HCT116 (cell line): ENCODE data around the gene DIS3L2. TPM values are rescaled to one million over a fixed set of nuclear protein-coding genes. Genes with fewer than 3 reads are reported as not detected.

ENCODE experiments used
- ATAC-seq: fragments of 200-7000 bp; cut with Tn5 transposase; 2 replicates; pipeline ENCODE4 v1.9.1; 2020; ENCODE audit warnings: mild to moderate bottlenecking, moderate library complexity
- BruUV-seq: library from RNA; stranded (reverse); fragments of 400-500 nt; replicated peaks from 2 replicates; lab custom pipeline; 2021; lab: Mats Ljungman, UMichigan
- CTCF ChIA-PET: fragments of 300-600 bp; sonication (Branson Sonifier 250); formaldehyde crosslinking; loops from one replicate; lab custom pipeline; 2021; ENCODE audit warnings: antibody characterized with exemption; lab: Charles Lee
- POLR2A ChIA-PET: fragments of 300-600, 350-600 bp; sonication (Branson Sonifier 250); formaldehyde crosslinking; loops from one replicate; lab custom pipeline; 2021; ENCODE audit warnings: antibody characterized with exemption; lab: Charles Lee
- RAD21 ChIA-PET, 2 experiments: fragments of 300-600 bp; sonication (Branson Sonifier 250); formaldehyde crosslinking; loops; one replicate each; lab custom pipeline; 2023; ENCODE audit warnings: low total read pairs in 2 of 2; ENCODE audit not compliant: uncharacterized antibody in 2 of 2, unreplicated experiment in 2 of 2, low non-redundant PET in 1 of 2; lab: Charles Lee
- DNase-seq: peaks from one replicate; pipeline ENCODE4 v3.0.0-alpha.2; 2010; ENCODE audit warnings: low read depth, low spot score
- H2AFZ ChIP-seq: fragments of 200-600 bp; shearing (Covaris generic), sonication (generic); 2 replicates; pipeline ENCODE4 v1.6.1; 2017; ENCODE audit warnings: low read depth, mixed run types, mixed read lengths, antibody characterized with exemption, low read length; ENCODE audit not compliant: poor library complexity, severe bottlenecking
- H3K27ac ChIP-seq: 2 replicates; pipeline ENCODE4 v1.5.1; 2012; ENCODE audit warnings: low read depth, low read length
- H3K27me3 ChIP-seq: fragments of 200-600 bp; sonication (generic); 2 replicates; pipeline ENCODE4 v1.6.1; 2016; ENCODE audit warnings: mixed run types, low read length, mixed read lengths; ENCODE audit not compliant: insufficient read depth
- H3K36me3 ChIP-seq, 2 experiments: fragments of 200-500 bp in 1 of 2; fragments of 200-600 bp in 1 of 2; sonication (Bioruptor generic) in 1 of 2; sonication (generic) in 1 of 2; 2 replicates each; pipeline versions ENCODE4 v1.5.1 to v1.6.1; 2014 to 2016; ENCODE audit warnings: low read length in 2 of 2, inconsistent platforms in 1 of 2, mixed read lengths in 1 of 2, mixed run types in 1 of 2; ENCODE audit not compliant: insufficient read depth in 2 of 2, control insufficient read depth in 1 of 2
- H3K4me1 ChIP-seq, 2 experiments: fragments of 200-600 bp in 1 of 2; sonication (generic) in 1 of 2; 2 replicates each; pipeline versions ENCODE4 v1.5.1 to v1.6.1; 2012 to 2017; ENCODE audit warnings: low read length in 2 of 2, inconsistent platforms in 1 of 2, mild to moderate bottlenecking in 1 of 2, mixed read lengths in 1 of 2, mixed run types in 1 of 2, moderate library complexity in 1 of 2; ENCODE audit not compliant: insufficient read depth in 2 of 2, control insufficient read depth in 1 of 2
- H3K4me2 ChIP-seq: fragments of 200-600 bp; sonication (generic); 2 replicates; pipeline ENCODE4 v1.6.1; 2017; ENCODE audit warnings: mixed run types, low read length, mixed read lengths
- H3K4me3 ChIP-seq, 2 experiments: fragments of 200-600 bp in 1 of 2; sonication (generic) in 1 of 2; replicated peaks in 1 of 2; 2 replicates each; pipeline ENCODE4 v1.5.1; 2011 to 2016; ENCODE audit warnings: low read length in 2 of 2, control low read depth in 1 of 2, low read depth in 1 of 2, mild to moderate bottlenecking in 1 of 2, mixed read lengths in 1 of 2, mixed run types in 1 of 2
- H3K79me2 ChIP-seq: fragments of 200-600 bp; sonication (generic); 2 replicates; pipeline ENCODE4 v1.6.1; 2017; ENCODE audit warnings: mild to moderate bottlenecking, mixed run types, low read length, moderate library complexity, mixed read lengths; ENCODE audit not compliant: insufficient read depth
- H3K9ac ChIP-seq: fragments of 200-600 bp; sonication (generic); 2 replicates; pipeline ENCODE4 v1.6.1; 2016; ENCODE audit warnings: low read length, mixed read lengths
- H3K9me2 ChIP-seq: fragments of 200-600 bp; sonication (generic), shearing (Covaris generic); 2 replicates; pipeline ENCODE4 v1.6.1; 2017; ENCODE audit warnings: mixed run types, mild to moderate bottlenecking, moderate library complexity; ENCODE audit not compliant: insufficient read depth
- H3K9me3 ChIP-seq, 2 experiments: fragments of 200-500 bp in 1 of 2; fragments of 200-600 bp in 1 of 2; sonication (Bioruptor generic) in 1 of 2; sonication (generic) in 1 of 2; 2 replicates each; pipeline ENCODE4 v1.6.1; 2014 to 2017; ENCODE audit warnings: low read length in 2 of 2, mixed read lengths in 2 of 2, inconsistent platforms in 1 of 2, low read depth in 1 of 2, mild to moderate bottlenecking in 1 of 2, mixed run types in 1 of 2, moderate library complexity in 1 of 2; ENCODE audit not compliant: control insufficient read depth in 1 of 2, insufficient read depth in 1 of 2
- H4K20me1 ChIP-seq: fragments of 200-600 bp; sonication (generic), shearing (Covaris generic); 2 replicates; pipeline ENCODE4 v1.6.1; 2017; ENCODE audit warnings: mixed run types, mild to moderate bottlenecking, moderate library complexity; ENCODE audit not compliant: insufficient read depth
- CBX3 ChIP-seq: IDR thresholded peaks from 2 replicates; pipeline ENCODE4 v1.6.1; 2012; ENCODE audit warnings: low read depth
- FOSL1 ChIP-seq: IDR thresholded peaks from 2 replicates; pipeline ENCODE4 v1.6.1; 2012; ENCODE audit warnings: low read depth
- MAX ChIP-seq: IDR thresholded peaks from 2 replicates; pipeline ENCODE4 v1.6.1; 2012
- RAD21 ChIP-seq: IDR thresholded peaks from 2 replicates; pipeline ENCODE4 v1.6.1; 2012; ENCODE audit warnings: low read depth, mild to moderate bottlenecking
- REST ChIP-seq: IDR thresholded peaks from 2 replicates; pipeline ENCODE4 v1.6.1; 2012; ENCODE audit warnings: low read depth
- SIN3A ChIP-seq: IDR thresholded peaks from 2 replicates; pipeline ENCODE4 v1.6.1; 2012; ENCODE audit warnings: low read depth
- SRF ChIP-seq: IDR thresholded peaks from 2 replicates; pipeline ENCODE4 v1.6.1; 2012; ENCODE audit warnings: low read depth
- YY1 ChIP-seq: IDR thresholded peaks from 2 replicates; pipeline ENCODE4 v1.6.1; 2011; ENCODE audit warnings: low read length, low read depth, moderate library complexity, mild to moderate bottlenecking; ENCODE audit not compliant: insufficient replicate concordance; ENCODE audit errors: extremely low read depth
- ZBTB33 ChIP-seq: IDR thresholded peaks from 2 replicates; pipeline ENCODE4 v1.6.1; 2011; ENCODE audit warnings: mild to moderate bottlenecking, low read length, moderate library complexity; ENCODE audit not compliant: insufficient replicate concordance; ENCODE audit errors: extremely low read depth
- ZFX ChIP-seq: fragments of 450-650 bp; IDR thresholded peaks from 2 replicates; pipeline ENCODE4 v1.6.1; 2017
- ZNF274 ChIP-seq: fragments of 200-500 bp; sonication (Bioruptor generic); IDR thresholded peaks from 2 replicates; pipeline ENCODE4 v1.6.1; 2014; ENCODE audit warnings: mild to moderate bottlenecking, low read depth, low read length, inconsistent platforms
- intact Hi-C: fragments of 100-400 bp; cut with micrococcal nuclease; formaldehyde crosslinking; loops from 2 replicates; pipeline ENCODE4 v1.10.0; 2022
- total RNA-seq: library from RNA; stranded (reverse); gene quantifications from one replicate; pipeline ENCODE4 v1.2.1, GENCODE V29; 2021; ENCODE audit not compliant: unreplicated experiment

Gene DIS3L2
- total RNA-seq, 1 experiment from 2014 or later: 42.5 TPM

- Histone ChIP-seq H2AFZ (no peak overlapping the region), H3K9me3 (no peaks in the 10 kb centered on the region), H3K79me2 (no peaks in the 10 kb centered on the region; the same call in 1 of the 2 replicates), H4K20me1 (no peaks in the 10 kb centered on the region), H3K4me1 (no peaks in the 10 kb centered on the region), H3K9me2 (no peaks in the 10 kb centered on the region), H3K27ac (no peak overlapping the region), H3K4me3 (no peak overlapping the region), H3K9ac (no peak overlapping the region), H3K4me2 (no peak overlapping the region), H3K27me3 (no peaks in the 10 kb centered on the region), H3K36me3 (no peaks in the 10 kb centered on the region)
- ChIA-PET RAD21 (no interaction called here), CTCF (no interaction called here), POLR2A (no interaction called here)
- intact Hi-C loops: no loop called here
- no TSS peak for BruUV-seq
- no peak for TF ChIP-seq ZFX
- no peak for TF ChIP-seq YY1
- no peak for TF ChIP-seq FOSL1
- no peak for TF ChIP-seq ZBTB33
- no peak for TF ChIP-seq CBX3
- no peak for TF ChIP-seq SIN3A
- TF ChIP-seq ZNF274: no peak
- no peak for TF ChIP-seq RAD21
- no peak for TF ChIP-seq SRF
- TF ChIP-seq MAX: no peak
- no peak for TF ChIP-seq REST
- ATAC-seq: no peak
- DNase-seq: no peak
Measured at GRCh38 chr2:232102380-232102779, 140.9 kb downstream of the DIS3L2 start.
